NCI-H1092 treated with DMSO at 0.1 percent for 48 hours (cell line): ENCODE data around the gene ANKS1A.
"Not testable (repeated sequence)": the region's sequence is repeated elsewhere in the genome, so short reads cannot be mapped to it uniquely, and the experiment has no call there.

Experiments used
- DNase-seq: peaks from one replicate; lab custom pipeline; 2025; lab: John Stamatoyannopoulos, UW

The ANKS1A gene, protein sequence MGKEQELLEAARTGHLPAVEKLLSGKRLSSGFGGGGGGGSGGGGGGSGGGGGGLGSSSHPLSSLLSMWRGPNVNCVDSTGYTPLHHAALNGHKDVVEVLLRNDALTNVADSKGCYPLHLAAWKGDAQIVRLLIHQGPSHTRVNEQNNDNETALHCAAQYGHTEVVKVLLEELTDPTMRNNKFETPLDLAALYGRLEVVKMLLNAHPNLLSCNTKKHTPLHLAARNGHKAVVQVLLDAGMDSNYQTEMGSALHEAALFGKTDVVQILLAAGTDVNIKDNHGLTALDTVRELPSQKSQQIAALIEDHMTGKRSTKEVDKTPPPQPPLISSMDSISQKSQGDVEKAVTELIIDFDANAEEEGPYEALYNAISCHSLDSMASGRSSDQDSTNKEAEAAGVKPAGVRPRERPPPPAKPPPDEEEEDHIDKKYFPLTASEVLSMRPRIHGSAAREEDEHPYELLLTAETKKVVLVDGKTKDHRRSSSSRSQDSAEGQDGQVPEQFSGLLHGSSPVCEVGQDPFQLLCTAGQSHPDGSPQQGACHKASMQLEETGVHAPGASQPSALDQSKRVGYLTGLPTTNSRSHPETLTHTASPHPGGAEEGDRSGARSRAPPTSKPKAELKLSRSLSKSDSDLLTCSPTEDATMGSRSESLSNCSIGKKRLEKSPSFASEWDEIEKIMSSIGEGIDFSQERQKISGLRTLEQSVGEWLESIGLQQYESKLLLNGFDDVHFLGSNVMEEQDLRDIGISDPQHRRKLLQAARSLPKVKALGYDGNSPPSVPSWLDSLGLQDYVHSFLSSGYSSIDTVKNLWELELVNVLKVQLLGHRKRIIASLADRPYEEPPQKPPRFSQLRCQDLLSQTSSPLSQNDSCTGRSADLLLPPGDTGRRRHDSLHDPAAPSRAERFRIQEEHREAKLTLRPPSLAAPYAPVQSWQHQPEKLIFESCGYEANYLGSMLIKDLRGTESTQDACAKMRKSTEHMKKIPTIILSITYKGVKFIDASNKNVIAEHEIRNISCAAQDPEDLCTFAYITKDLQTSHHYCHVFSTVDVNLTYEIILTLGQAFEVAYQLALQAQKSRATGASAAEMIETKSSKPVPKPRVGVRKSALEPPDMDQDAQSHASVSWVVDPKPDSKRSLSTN

DNA sequence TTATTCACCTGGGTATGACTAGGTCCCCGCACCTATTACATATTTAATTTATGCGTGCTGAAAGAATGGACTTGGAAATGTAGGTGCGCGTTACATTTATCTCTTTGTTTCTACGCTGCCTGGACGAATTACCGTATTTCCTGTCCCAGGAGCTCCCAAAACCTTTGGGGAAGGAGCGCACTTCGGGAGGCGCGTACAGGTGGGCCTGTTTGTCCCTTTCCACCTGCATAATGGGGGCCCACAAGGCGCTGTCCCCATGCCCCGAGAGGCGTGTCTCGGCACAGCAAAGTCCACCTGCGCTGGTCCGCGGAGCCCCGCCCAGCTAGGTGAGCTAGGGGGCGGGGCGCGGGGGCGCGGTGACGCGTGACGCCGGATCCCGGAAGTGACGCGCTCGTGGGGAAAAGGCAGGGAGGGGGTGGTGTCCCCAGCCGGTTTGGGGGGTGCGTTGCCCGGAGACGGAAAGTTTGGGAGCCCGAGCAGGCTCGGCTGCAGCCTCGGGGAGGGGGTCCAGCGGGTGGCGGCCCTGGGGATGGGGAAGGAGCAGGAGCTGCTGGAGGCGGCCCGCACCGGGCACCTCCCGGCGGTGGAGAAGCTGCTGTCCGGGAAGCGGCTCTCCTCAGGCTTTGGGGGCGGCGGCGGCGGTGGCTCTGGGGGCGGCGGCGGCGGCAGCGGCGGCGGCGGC is at the start of gene ANKS1A:
ANKS1A (plus strand) TSS at position 382 of the 682 bp plus-strand sequence; CDS start at position 530, 148 bp downstream.
- DNase-seq = peak; percentile 47

DNA sequence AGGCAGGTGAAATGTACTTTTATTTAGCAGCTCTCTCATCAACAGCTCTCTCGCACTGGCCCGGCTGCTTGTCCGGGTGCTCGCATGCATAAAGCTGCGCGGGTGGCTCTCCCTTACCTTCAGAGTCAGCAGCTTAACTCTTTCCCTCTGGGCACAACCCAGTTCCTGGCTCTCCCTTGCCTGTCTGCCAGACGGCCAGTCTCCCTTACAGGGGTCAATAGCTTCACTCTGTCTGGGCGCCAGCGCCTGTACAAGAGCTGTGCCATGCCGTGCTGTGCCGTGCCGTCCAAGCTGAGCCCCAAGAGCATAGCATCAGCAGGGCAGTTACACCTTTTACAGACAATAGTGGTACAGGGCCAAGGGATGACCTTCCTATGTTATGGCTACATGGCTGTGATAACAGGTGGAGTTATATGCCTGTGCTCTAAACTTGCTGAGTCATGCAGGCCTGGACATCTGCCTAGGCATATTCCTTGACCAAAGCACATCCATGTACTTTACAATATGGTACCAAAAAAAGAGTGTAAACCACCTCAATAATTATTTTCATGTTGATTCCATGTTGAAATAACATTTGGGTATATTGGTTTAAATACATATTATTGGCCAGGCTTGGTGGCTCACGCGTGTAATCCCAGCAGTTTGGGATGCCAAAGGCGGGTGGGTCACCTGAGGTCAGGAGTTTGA is 49.2 kb upstream of the ANKS1A start:
- DNase-seq = no peak

DNA sequence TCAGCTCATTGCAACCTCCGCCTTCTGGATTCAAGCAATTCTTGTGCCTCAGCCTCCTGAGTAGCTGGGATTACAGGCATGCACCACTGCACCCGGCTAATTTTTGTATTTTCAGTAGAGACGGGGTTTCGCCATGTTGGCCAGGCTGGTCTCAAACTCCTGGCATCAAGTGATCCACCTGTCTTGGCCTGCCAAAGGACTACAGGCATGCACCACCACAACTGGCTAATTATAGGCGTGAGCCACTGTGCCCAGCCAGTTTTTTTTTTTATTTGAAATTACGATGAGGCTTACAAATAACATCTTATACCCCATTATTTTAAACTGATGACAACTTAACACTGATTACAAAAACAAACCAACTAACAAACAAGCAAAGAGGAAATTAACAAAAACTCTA is 40.0 kb upstream of the ANKS1A start:
- DNase-seq = not testable (repeated sequence)

DNA sequence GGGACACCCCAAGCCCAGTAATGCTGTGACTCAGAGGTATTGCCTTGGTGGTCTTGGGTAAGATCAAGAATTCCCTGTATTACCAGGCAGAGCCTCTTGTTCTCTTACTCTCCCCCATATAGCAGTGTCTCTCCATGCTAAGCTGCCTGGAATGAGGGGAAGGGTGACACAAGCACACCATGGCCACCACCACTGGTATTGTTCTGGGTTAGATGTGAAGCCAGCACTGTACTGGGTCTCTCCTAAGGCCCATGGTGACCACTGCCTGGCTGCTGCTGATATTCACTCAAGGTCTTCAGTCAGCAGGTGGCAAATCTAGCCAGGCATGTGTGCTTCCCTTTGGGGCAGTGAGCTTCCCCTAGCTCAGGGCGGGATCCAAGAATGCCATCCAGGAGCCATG is 37.7 kb upstream of the ANKS1A start:
- DNase-seq = no peak

DNA sequence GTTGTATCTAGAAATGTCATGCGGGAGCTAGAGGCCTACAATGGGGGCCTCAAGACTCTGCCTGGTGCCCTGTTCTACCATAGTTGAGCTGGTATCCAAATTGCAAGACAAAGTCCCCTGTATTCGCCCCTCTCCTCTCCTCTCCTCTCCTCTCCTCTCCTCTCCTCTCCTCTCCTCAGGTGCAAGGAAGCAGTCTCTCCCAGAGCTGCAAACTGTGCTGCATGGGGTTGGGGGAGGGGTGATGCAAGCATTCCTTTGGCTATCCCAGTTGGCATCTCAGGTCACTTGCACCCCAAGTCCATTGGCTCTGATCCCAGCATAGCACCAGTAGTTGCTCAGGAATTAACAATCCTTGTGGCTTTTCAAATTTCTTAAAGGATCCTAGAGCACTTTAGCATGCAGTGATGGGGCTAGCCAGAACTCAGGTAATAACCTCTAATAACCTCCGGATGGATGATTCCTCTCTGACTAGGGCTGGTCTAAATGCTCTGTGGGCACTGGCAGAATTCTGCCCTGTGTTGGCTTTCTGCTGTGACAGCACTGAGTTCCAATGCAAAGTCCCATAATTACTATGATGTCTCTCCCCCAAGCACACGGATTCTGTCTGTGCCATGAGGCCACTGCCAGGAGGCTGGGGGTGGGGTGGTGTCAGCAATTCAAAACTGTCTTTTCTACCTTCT is 36.5 kb upstream of the ANKS1A start:
- DNase-seq = no peak

DNA sequence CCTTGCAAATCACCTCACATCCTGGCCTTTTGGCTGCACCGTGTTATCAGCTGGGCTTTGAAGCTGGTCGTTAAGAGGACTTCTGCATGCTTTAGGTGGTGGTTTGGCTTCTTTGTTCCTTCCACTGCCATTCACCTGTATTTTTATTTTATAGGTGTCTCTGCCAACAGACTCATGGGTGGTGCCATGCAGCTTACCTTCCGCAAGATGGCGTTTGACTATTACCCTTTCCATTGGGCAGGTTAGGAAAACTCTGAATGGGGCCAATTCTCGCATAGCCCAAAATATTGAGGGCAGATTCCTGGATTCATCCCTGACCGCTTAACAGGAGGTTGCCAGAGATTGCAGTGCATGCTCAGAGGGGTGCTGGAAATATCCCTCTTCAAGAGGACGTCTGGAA is 33.6 kb upstream of the ANKS1A start:
- no peak for DNase-seq

DNA sequence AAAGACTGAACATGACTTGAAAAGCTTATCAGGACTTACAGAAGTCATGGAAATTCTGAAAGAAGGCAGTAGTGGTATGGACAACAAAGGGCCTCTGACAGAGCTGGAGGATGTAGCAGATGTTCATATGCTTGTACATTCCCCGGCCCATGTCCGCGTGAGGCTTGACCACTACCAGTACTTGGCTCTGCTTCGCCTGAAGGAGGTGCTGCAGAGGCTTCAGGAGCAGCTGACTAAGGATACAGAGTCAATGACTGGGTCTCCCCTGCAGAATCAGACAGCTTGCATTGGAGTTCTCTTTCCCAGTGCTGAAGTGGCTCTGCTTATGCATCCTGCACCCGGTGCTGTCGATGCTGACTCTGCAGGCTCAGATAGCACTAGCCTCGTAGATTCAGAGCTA is 30.4 kb upstream of the ANKS1A start:
- no peak for DNase-seq

DNA sequence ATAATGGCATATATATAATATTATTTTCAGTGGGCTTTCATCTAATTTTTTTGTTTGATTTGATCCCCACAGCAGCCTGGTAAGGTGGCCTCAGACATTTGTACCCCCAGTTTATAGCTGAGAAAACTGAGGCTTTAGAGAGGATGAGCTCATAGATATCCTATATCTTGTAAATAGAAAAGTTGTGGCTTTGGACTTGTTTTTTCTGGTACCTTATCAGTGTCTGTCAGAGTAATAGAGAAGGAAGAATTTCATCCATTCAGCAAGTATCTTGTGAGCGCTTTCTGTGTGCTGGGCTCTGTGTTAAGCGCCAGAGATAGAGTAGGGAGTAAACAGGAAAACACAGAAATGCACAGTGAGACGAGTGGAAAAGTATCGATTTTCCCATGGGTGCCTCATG is 29.1 kb upstream of the ANKS1A start:
- DNase-seq = no peak

DNA sequence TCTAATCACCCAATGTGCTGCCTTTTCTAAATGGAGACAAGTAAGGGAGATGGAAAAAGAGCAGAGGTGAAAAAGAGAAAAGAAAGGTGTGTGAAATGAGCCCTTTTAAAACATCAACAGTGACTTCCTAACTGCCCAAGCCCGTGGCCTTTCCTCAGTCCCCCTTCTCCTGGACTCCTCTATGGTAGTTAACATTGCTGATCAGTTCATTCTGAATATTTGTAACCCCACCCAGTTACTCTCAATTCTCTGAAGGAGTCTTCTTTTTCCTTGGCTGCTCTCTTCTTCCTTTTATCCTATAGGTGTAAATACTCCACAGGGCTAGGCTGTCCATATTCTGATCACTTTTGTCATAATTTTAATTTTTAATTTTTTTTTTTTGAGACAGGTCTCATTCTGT is 28.3 kb upstream of the ANKS1A start:
- no peak for DNase-seq

DNA sequence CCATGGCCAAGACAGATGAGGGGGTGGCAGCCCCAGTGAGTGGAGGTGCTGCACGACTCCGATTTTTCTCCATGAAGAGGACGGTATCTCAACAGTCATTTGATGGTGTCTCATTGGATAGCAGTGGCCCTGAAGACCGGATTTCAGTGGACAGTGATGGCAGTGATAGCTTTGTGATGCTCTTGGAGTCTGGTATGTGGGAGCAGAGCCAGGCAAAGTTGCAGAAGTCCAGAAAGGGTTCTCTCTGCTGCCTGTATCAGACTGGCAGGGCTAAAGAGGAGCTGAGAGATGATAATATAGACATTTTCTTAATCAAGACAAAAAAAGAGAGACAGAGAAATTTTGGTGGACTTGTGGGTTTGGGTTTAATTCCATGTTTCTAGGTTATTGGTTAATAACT is 25.0 kb upstream of the ANKS1A start:
- no peak for DNase-seq

DNA sequence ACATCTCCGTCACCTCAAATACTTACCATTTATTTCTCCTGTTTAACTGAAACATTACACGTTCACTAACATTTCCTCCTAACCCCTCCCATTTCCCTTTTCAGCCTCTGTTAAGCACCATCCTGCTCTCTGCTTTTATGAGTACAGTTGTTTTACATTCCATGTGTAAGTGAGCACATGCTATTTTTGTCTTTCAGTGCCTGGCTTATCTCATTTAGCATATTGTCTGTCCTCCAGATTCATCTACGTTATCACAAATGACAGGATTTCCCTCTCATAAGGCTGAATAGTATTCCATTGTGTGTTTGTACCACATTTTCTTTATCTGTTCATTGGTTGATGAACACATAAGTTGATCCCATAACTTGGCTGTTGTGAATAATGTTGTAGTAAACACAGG is 23.9 kb upstream of the ANKS1A start:
- DNase-seq = no peak

DNA sequence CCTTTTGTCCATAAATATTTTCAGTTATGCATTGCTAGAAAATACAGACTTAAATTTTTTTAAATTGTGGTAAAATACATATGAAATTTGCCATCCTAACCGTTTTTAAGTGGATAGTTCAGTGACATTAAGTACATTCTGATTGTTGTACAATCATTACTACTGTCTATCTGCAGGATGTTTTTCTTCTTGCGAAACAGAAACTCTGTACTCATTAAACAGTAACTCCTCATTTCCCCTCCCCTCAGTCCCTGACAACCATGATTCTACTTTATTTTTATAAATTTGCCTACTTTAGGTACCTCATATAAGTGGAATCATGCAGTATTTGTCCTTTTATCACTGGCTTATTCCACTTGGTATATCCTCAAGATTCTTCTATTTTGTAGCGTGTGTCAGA is 22.5 kb upstream of the ANKS1A start:
- DNase-seq = no peak

DNA sequence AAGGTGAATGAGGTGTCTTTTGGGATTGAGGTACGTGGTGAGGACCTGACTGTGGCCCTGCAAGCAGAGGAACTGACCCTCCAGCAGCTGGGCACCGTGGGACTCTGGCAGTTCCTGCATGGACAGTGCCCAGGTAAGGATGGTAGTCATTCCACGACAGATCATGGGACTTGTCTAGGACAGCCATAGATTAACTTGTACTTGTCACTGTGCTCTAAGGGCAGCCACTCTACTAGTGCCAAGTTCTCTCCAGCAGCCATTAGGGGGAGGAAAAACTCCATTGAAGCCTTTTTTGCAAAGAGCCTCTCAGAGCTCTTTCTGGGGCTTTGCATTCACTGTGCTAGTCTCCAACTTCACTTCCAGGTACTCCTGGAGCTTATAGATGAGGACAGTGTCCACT is 21.6 kb upstream of the ANKS1A start:
- no peak for DNase-seq

DNA sequence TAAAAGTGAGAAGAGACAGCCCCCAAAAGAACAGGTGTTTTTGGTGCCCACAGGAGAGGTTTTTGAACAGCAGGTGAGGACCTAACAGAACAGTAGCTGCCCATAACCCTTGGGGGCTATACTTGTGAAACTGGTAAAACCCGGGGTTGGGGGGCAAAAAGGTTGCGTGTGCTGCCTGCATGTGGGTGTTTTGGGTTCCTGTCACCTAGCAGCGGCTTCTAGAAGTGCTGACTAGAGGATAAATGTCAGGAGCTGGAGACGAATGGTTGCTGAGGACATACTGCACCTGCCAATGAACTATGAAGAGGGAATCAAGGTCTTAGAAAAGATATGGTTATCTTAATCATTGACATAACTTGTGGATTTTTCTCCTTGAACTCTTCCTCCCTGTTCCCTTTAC is 17.2 kb upstream of the ANKS1A start:
- DNase-seq = no peak

DNA sequence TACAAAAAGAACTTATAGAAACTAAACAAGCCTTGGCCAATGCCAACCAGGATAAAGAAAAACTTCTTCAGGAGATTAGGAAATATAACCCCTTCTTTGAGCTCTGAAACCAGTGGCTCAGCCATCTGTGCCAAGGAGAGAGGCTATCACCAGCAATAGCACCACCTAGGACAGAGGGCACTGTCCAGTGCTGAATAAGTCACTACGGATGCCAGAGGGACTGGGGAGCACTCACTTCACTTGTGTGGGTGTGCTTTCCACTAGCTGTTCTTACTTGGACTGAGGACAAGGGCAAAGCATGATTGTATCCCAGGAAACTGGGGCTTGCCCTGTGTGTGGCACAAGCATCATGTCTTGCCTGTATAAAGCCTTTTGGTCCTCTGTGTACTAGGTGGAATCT is 16.7 kb upstream of the ANKS1A start:
- DNase-seq = no peak

DNA sequence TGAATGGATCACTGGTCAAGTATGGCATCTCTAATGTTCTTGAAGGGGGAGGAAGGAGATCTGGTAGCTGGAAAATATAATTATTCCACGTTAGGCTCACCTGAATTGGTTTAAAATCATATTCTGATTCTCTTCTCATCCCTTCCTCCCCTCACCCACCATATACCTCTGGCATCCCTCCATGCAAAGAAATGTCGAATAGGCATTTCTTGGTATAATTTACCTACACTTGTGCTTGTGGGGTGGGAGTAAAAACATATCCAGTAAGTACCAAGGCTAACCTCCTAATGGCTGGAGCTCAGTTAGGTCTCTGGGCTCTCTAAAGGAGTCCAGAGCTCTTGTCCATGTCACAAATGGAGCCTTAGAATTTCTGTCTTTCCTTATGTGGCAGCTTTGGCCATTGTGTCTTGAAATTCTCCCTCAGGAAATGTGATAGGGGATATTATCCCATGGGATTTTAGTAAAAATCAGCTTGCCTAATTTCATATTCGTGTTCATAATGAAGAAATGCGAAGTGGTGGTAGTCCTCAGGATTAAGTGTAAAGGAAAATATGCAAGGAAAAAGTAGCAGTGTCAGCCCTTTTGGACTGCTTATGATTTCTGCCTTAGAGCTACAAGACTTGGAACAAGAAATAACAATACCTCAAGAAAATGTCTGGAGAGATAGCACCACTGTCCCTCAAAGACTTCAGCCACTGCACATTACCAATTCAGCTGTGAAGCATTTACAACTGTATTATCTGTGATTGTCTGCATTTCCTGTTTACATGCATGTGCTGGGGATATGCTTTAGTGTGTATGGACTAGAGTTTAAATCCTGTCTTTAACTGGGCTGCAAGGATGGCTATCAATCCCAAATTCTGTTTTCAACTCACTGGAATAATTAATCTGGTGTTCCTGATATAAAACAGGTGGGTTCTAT is 13.5 kb upstream of the ANKS1A start:
- no peak for DNase-seq

DNA sequence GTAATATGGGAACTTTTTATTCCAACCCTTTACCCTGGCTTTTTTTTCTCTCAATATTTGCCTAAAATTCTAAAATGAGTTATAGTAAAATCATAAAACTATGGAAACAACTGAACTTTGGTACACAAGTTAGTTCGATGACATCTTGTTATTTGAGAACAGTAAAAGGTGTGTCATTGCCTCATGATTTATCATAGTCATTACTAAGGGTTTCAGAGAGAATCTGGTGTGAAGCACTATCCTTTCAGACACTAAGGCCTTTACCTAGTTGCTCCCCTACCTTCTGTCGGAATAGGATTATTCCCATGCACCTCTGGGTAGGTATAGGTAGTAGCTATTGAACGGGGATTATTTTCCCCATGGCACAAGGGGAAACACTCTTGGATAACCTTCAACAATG is 12.6 kb upstream of the ANKS1A start:
- DNase-seq = no peak

DNA sequence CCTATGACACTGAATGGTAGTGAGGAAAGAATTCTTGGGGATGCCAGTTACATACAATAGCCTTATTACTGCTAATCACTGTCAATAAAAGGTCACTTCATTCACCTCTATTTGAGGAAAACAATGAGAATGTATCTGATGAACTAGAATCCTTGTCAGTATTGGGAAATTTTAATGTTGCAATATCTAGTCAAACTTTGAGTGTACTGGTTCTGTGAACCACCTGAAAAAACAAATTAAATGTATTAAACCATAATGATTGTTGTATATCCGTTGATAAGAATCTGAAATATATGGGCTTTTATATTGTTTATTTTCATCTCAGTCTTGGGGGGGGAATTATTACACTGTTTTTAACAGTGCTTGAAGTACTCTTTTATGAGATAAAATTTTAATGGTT is 11.8 kb upstream of the ANKS1A start:
- DNase-seq = no peak

DNA sequence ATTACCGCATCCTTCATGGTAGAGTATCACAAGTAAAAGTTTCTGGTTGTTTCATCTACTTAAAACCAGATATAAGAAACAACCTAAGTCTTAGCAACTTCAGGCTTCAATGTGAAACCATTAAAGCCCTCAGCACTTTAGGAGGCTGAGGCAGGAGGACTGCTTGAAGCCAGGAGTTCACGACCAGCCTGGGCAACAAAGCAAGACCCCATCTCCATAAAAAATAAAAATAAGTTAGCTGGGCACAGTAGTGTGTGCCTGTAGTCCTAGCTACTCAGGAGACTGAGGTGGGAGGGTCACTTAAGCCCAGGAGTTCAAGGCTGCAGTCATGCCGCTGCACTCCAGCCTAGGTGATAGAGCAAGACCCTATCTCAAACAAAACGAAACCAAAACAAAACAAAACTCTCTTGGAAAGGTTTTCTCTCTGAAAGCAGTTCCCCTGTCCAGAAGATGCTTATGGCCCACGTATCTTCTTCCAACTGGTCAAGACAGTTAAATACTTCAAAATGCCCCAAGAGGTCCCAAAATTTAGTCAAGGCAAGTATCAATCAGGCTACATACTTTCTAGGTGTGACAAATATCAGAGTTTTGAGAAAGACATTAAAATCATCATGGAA is 11.1 kb upstream of the ANKS1A start:
- no peak for DNase-seq
